Measurements from ENCODE around the gene IAH1.
"Not testable (repeated sequence)": the region's sequence is repeated elsewhere in the genome, so short reads cannot be mapped to it uniquely, and the experiment has no call there.

IAH1 gene

DNA sequence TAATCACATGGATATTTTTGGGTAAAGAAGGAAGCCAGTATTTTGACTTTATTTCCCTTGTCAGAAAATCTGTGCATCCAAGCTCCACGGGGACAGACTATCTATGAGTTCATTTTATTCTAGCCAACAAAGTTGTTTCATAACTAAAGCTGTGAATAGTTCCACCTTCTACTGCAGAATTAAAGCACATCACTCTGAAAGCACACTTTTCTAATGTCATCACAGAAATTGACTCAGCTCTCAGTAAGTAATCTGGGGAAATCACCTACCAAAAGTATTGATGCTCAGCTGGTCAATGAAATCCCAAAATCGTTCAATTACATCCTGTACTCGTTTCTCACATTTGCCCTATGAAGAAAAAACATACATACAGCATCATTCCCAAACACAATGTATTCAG, 19.1 kb downstream of the IAH1 start:
- in situ Hi-C loops (cut with HindIII; ENCODE audit: low sequenced_read_pairs), result loop anchor here (5.0 kb wide), 1 partner anchor 94 kb away; no protein-coding TSS in a partner anchor
- no peak overlapping the region for H3K4me3 ChIP-seq (ENCODE audit: low read depth, low read length)
- TF ChIP-seq, protein P1, sequence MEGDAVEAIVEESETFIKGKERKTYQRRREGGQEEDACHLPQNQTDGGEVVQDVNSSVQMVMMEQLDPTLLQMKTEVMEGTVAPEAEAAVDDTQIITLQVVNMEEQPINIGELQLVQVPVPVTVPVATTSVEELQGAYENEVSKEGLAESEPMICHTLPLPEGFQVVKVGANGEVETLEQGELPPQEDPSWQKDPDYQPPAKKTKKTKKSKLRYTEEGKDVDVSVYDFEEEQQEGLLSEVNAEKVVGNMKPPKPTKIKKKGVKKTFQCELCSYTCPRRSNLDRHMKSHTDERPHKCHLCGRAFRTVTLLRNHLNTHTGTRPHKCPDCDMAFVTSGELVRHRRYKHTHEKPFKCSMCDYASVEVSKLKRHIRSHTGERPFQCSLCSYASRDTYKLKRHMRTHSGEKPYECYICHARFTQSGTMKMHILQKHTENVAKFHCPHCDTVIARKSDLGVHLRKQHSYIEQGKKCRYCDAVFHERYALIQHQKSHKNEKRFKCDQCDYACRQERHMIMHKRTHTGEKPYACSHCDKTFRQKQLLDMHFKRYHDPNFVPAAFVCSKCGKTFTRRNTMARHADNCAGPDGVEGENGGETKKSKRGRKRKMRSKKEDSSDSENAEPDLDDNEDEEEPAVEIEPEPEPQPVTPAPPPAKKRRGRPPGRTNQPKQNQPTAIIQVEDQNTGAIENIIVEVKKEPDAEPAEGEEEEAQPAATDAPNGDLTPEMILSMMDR (IDR thresholded peaks at IDR 0.05; ENCODE audit: low read depth, low read length, missing control alignments), result no peak
- DNase-seq (ENCODE audit: low read depth), result no peak

DNA sequence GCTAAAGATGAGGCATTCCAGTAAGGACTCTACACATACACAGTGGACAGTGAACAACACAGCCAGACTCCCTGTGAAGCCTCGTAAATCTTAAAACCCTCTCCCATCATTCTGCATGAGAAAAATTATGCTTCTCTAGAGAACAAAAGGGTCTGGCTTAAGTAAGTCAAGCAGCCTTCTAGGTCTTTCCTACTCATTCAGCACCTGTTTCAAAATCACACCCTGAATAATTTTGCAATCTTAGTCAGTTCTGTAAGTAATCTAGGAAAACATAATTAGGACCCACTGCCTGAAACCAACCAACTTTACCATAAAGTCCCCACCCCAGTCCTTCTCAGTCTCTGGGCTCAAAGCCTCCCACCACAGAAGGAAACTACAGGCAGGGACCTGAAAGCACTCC, 19.7 kb downstream of the IAH1 start:
- TF ChIP-seq, protein P1 (IDR thresholded peaks at IDR 0.05; ENCODE audit: low read depth, low read length, missing control alignments), result no peak
- no peak overlapping the region for H3K4me3 ChIP-seq (ENCODE audit: low read depth, low read length)

DNA sequence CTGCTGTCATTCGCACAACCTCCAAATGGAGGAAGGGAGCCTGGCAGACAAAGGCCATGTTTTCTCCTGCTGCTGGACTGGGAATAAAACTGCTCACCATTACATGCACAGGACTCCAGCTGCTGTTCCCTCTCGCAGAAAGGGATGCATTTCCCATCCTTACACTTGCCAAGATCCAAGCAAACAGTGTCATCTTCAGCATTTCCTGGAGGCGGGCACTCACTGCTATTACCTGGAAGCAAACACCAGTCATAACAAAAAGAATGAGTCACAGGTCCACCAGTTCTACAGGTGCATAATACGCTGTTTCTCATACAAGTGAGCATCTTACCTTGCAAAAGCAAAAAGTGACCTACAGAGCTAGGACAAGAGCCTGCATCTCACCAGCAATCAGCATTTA, 22.7 kb downstream of the IAH1 start:
- DNase-seq (ENCODE audit: low read depth), result no peak
- in situ Hi-C loops (cut with HindIII; ENCODE audit: low sequenced_read_pairs), result no loop called here
- TF ChIP-seq, protein P1 (IDR thresholded peaks at IDR 0.05; ENCODE audit: low read depth, low read length, missing control alignments), result no peak
- H3K4me3 ChIP-seq (ENCODE audit: low read depth, low read length), result no peak overlapping the region

More for the DNA sequence above, 19.7 kb downstream of the IAH1 start:
- in situ Hi-C loops (cut with HindIII; ENCODE audit: low sequenced_read_pairs), result loop anchor here (5.0 kb wide), 1 partner anchor 93 kb away; no protein-coding TSS in a partner anchor
- DNase-seq (ENCODE audit: low read depth), result no peak

DNA sequence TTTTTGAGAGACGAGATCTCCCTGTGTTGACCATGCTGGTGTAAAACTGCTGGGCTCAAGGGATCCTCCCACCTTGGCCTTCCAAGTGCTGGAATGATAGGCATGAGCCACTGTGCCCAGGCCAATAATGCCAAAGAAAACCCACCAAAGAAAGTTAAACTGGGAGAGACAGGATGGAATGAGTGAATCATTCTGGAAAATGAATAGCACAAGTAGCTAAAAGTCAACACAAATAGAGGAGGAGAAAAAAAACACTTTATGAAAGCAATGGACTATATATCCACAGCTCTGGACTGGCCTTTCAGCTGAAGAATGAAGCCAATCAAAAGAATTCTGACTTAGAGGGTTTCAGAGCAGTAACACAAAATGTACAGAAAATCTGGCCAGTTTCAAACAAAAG, 23.9 kb downstream of the IAH1 start:
- DNase-seq (ENCODE audit: low read depth), result no peak
- in situ Hi-C loops (cut with HindIII; ENCODE audit: low sequenced_read_pairs), result no loop called here
- TF ChIP-seq, protein P1 (IDR thresholded peaks at IDR 0.05; ENCODE audit: low read depth, low read length, missing control alignments), result no peak
- H3K4me3 ChIP-seq (ENCODE audit: low read depth, low read length), result no peak overlapping the region

DNA sequence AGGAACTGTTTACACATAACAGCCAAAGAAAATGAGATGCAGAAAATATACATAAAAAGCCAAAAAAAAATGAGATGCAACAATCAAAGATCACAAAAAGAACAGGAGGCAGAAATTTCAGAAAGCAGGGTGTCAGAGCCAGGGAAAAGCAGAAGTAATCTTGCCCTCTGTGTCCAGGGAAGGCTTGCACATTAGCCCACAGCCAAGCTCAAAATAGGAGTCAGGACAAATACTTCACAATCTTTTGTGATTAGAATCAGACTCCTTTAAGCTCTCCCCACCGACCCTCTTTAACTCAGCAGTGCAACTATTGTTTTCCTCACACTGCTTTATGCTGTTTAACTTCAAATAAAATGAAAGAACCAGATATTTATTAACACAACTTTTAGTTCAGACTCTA, 34.6 kb downstream of the IAH1 start:
- TF ChIP-seq, protein P1 (IDR thresholded peaks at IDR 0.05; ENCODE audit: low read depth, low read length, missing control alignments), result no peak
- DNase-seq (ENCODE audit: low read depth), result no peak
- in situ Hi-C loops (cut with HindIII; ENCODE audit: low sequenced_read_pairs), result no loop called here
- no peak overlapping the region for H3K4me3 ChIP-seq (ENCODE audit: low read depth, low read length)

DNA sequence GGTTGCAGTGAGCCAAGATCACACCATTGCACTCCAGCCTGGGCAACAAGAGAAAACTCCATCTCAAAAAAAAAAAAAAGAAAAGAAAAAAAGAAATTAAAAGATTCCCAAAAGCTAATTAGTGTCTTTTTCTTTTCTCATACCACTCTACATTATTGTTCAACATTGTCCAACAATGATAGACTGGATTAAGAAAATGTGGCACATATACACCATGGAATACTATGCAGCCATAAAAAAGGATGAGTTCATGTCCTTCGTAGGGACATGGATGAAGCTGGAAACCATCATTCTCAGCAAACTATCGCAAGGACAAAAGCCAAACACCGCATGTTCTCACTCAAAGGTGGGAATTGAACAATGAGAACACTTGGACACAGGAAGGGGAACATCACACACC, 39.6 kb downstream of the IAH1 start:
- DNase-seq (ENCODE audit: low read depth); in situ Hi-C loops (cut with HindIII; ENCODE audit: low sequenced_read_pairs); H3K4me3 ChIP-seq (ENCODE audit: low read depth, low read length): not testable (repeated sequence)

DNA sequence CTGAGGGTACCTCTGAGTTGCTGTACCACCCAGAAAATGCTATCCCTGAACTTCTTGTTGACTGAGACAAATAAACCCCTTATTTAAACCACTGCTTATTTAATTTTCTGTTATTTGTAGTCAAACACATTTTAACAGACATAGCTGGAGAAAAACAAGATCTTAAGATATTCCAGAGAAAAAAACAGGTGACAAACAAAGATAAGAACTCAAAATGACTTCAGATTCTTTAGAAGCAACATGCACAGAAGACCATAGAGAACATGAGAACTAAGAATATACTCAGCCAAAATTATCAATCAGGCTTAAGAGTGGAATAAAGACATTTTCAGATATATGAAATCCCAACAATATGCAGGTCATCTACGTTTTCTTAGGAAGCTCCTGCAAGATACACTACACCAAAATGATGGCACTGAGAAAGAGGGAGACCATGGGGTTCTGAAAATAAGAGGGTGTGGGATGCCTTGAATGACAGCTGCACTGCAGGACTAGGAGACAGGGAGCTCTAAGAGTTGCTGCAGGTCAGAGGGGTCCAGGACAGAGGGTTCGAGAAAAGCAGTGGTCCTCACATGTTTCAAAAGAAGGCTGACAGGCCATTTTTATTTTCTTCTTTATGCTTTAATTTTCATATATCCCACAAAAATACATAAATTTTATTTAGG, 42.9 kb downstream of the IAH1 start:
- in situ Hi-C loops (cut with HindIII; ENCODE audit: low sequenced_read_pairs), result no loop called here
- TF ChIP-seq, protein P1 (IDR thresholded peaks at IDR 0.05; ENCODE audit: low read depth, low read length, missing control alignments), result no peak
- no peak for DNase-seq (ENCODE audit: low read depth)
- H3K4me3 ChIP-seq (ENCODE audit: low read depth, low read length), result no peak overlapping the region

All from astrocyte of the cerebellum (primary cell).